ENCODE results near the gene SPDEF.

The SPDEF gene

DNA sequence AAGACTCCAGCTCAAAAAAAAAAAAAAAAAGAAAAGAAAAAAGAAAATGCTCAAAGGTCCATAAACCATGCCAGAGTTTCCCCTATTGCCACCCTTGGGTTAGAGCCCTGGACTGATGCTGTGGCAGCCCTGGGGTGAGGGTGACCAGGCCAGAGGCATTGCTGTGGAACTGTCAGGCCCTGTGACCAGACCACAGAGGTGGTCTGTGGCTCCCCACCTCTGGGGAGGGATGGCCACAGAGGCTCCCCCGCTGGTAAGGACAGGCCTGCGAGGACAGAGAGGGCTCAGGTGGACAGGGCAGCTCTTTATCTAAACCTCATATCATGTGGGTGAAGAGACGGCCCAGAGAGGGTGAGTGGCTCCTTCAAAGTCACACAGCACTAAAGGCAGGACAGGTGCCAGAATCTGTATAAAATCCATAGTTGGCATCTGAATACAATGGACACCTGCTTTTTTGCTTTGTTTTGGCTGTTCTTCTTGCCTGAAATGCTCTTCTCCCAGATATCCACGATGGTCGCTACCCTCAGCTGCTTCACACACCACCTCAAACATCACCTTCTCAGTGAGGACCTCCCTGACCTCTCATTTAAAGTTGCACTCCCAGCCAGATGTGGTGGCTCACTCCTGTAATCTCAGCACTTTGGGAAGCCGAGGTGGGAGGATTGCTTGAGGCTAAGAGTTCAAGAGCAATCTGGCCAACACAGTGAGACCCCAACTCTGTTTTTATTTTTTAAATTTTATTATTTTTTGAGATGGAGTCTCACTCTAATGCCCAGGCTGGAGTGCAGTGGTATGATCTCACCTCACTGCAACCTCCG, 22.5 kb upstream of the SPDEF start:
- no peak overlapping the region for H3K4me3 ChIP-seq (replicated peaks; ENCODE audit: low read depth, low read length)
- TF ChIP-seq, protein P1, sequence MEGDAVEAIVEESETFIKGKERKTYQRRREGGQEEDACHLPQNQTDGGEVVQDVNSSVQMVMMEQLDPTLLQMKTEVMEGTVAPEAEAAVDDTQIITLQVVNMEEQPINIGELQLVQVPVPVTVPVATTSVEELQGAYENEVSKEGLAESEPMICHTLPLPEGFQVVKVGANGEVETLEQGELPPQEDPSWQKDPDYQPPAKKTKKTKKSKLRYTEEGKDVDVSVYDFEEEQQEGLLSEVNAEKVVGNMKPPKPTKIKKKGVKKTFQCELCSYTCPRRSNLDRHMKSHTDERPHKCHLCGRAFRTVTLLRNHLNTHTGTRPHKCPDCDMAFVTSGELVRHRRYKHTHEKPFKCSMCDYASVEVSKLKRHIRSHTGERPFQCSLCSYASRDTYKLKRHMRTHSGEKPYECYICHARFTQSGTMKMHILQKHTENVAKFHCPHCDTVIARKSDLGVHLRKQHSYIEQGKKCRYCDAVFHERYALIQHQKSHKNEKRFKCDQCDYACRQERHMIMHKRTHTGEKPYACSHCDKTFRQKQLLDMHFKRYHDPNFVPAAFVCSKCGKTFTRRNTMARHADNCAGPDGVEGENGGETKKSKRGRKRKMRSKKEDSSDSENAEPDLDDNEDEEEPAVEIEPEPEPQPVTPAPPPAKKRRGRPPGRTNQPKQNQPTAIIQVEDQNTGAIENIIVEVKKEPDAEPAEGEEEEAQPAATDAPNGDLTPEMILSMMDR (IDR thresholded peaks at IDR 0.05; ENCODE audit: low read depth, low read length, missing control alignments), result no peak
- DNase-seq (ENCODE audit: extremely low read depth, low read depth), result no peak

DNA sequence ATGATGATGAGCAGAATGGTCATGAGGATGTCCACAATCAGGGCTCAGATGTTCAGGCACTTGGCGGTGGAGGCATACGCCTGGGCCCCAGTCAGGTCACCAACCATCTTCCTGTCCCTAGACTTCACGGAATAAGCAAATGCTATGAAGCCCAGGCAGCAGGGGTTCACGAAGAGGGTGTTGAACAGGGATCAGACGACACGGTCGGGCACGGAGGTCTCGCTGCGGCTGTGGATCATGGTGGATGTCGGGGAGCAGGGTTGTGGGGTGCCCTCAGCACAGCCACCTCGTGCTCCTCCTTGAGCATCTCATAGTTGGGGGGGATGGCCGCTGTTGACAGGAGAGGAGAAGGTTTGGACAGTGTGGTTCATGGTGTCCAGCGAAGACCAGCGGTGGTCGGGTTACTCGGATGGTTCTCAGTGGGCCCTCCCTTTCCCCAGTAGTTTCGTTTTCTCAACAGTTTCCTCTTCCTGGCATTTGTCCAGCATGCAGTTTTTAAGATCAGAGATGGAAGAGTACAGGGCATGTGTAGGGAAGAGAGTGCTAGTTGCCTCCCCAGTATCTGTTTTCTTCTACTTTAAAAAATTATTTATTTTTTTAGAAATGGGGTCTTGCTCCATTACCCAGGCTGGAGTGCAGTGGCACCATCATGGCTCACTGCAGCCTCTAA, 20.3 kb upstream of the SPDEF start:
- no peak overlapping the region for H3K4me3 ChIP-seq (replicated peaks; ENCODE audit: low read depth, low read length)
- DNase-seq (ENCODE audit: extremely low read depth, low read depth), result no peak
- TF ChIP-seq, protein P1 (IDR thresholded peaks at IDR 0.05; ENCODE audit: low read depth, low read length, missing control alignments), result no peak

DNA sequence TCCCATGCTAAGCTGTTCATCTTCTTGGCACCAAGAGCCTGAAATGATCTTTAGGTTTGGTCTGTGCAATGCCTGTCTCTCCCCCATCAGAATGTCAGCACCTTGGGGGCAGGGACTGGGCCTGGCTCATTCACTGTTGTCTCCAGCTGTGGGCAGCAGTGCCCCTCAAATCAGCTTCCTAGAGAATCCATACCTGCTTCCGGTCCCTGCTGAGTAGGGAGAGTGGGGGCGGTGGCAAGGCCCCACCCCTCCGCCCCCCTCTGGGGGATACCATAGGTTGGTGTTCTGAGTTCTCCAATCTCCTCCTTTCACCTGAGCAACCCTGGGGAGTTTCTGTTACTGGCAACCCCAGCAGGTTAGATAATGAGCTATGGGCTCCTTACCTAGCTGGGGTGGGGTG, 19.2 kb upstream of the SPDEF start:
- DNase-seq (ENCODE audit: extremely low read depth, low read depth), result no peak
- H3K4me3 ChIP-seq (replicated peaks; ENCODE audit: low read depth, low read length), result no peak overlapping the region
- TF ChIP-seq, protein P1 (IDR thresholded peaks at IDR 0.05; ENCODE audit: low read depth, low read length, missing control alignments), result no peak

DNA sequence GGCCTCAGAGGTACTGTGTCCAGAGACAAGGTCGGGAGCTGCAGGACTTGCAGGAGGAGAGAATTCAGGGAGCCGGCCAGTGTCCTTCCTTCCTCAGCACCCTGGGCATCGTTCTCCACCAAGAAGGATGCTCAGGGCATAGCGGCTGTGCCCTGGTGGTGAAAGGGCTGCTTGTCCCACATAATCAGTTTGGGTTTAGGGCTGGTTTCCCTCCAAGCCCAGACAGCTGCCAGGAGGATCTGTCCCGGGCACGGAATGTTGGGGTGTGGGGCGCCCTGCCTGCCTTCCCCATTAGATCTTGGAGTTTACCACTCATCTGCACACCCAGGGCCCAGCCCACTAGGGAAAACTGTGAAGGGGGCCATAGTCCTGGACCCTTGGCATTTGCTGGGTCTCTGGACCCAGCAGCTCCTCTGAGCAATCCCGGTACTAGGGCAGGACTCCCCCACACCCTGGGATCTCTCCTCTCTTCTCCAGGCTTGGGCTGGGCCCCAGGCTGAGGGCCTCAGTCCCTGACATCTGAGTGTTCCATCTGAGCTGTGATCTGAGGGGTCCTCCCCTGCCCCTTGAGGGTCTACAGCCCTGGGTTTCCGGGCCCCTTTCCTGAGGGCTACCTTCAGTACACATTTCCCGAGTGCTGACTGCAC, 18.6 kb upstream of the SPDEF start:
- TF ChIP-seq, protein P1 (IDR thresholded peaks at IDR 0.05; ENCODE audit: low read depth, low read length, missing control alignments), result no peak
- no peak for DNase-seq (ENCODE audit: extremely low read depth, low read depth)
- H3K4me3 ChIP-seq (replicated peaks; ENCODE audit: low read depth, low read length), result no peak overlapping the region

DNA sequence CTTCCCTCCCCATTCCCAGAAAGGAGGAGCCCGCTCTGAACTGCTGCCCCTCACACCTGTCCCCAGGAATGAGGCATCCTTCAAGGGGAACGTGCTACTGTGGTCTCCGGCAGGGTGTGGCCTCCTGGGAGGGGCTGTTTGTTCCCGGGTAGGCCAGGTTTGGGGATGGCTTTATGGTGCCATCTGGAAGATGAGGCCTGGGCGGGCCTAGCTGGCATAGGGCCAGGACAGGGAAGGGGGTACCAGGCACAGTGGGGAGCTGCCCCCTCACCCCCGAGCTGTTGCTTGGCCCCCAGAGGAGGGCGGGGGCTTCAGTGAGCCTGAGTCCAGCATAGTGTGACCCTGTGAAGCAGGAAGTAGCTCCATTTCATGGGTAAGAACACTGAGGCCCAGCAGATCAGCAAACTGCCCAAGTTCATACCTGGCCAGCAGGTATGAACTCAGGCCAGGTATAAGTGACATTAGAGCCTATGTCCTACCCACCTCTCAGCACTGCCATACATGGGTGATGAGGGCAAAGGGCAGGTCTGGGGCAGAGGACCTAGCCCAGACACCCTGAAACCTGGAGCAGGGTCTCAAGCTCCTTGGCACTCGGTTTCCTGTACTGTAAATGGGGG, 17.5 kb upstream of the SPDEF start:
- no peak for DNase-seq (ENCODE audit: extremely low read depth, low read depth)
- TF ChIP-seq, protein P1 (IDR thresholded peaks at IDR 0.05; ENCODE audit: low read depth, low read length, missing control alignments), result no peak
- H3K4me3 ChIP-seq (replicated peaks; ENCODE audit: low read depth, low read length), result no peak overlapping the region

DNA sequence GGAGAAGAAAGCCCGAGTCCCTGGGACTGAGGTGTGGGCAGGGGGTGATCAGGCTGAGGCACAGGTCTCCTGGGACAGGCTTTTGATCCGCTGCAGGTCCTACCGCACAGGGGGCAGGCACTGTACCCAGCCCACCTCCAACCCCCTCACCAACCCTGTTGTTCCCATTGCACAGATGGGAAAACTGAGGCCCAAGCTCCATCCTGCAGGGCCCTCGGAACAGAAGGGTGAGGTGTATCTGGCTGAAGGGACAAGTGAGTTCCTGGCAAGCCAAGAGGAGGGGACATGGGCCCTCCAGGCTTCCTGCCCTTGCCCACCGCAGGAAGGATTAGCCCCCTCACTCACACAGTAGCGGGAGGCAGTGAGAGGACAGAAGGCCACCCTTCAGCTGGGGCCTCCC, 16.5 kb upstream of the SPDEF start:
- DNase-seq (ENCODE audit: extremely low read depth, low read depth), result no peak
- no peak overlapping the region for H3K4me3 ChIP-seq (replicated peaks; ENCODE audit: low read depth, low read length)
- TF ChIP-seq, protein P1 (IDR thresholded peaks at IDR 0.05; ENCODE audit: low read depth, low read length, missing control alignments), result no peak
